GM21619 (cell line): Measurements from ENCODE around the gene NCAPD3.
"Not testable (repeated sequence)": the region's sequence is repeated elsewhere in the genome, so short reads cannot be mapped to it uniquely, and the experiment has no call there.

Experiments used
- ATAC-seq: cut with Tn5 transposase; IDR thresholded peaks from one replicate; pipeline ENCODE4 v1.9.1; 2021; ENCODE audit not compliant: unreplicated experiment

NCAPD3 gene

DNA sequence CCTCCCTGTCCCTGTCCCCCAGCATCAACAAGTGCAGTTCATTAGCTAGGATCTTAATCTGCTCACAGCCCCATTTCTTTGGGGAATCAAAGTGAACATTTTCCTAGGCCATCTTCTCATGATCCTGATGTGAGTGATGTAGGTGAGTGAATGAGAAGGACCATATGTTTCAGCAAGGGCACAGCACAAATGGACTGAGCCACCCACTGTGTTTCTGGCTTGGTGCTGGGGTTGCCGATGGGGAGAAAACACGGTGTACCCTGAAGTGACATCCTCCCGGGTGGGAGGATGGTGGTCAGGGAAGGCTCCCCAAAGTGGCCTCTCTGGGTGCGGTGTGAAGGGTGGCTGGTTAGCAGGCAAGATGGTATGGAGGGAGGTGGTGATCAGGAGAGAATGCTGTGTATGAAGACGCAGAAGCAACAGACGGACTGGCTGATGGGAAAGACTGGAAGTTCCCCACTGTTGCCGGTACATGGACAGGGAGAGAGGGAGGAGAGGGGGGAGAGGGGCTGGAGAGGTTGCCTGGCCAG is 82.7 kb downstream of the NCAPD3 start:
- ATAC-seq, result no peak

GRCh38 chr11:134139873-134140331 is 83.9 kb downstream of the NCAPD3 start:
- ATAC-seq, result peak; percentile 76

DNA sequence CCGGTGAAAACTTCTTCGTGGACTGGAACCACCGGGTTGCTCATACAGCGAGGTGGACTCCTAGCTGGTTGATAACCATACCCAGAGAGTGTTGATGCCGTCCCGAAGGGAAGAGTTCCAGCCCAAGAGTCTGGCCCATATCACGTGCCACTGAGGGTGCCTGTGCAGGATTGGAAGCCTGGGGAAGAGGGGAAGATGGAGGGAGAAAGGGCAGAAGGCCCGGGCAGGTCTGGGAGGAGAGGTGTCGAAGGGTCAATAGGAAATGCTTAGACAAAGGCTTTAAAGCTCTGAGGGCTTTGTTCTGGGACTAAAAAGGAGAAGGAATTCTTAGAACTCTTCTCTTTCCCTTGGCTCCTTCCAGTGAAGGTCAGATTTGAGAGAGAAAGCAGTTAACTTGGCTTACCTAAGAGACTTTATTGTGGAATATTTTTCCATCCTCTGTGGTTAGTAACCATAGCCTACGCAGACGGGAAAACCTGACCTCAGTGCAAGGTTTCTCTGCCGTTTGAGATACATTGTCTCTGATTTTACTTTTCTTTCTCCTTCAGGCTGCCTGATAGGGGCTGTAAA is 84.4 kb downstream of the NCAPD3 start:
- ATAC-seq, result no peak

DNA sequence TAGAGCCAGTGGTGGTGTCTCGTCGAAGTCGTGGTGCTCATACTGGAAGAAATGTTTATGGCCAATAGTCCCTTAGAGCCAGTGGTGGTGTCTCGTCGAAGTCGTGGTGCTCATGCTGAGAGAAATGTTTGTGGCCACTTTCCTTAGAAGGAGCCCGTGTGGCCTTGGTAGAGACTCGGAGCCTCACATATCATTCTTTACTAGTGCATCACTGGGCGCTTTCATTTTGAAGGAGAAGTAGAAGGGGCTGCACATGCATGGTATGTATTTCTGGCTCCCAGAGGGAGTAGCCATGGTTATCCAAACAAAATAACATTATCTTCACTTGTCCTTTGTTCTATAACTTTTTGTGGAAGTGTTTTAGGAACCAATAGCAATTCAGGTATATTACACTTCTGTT is 85.4 kb downstream of the NCAPD3 start:
- no peak for ATAC-seq

GRCh38 chr11:134134167-134134566 is 89.6 kb downstream of the NCAPD3 start:
- no peak for ATAC-seq

GRCh38 chr11:134132808-134133207 is 91.0 kb downstream of the NCAPD3 start:
- ATAC-seq, result no peak

- no peak for ATAC-seq
Observed at GRCh38 chr11:134131628-134132244, 92.0 kb downstream of the NCAPD3 start.

DNA sequence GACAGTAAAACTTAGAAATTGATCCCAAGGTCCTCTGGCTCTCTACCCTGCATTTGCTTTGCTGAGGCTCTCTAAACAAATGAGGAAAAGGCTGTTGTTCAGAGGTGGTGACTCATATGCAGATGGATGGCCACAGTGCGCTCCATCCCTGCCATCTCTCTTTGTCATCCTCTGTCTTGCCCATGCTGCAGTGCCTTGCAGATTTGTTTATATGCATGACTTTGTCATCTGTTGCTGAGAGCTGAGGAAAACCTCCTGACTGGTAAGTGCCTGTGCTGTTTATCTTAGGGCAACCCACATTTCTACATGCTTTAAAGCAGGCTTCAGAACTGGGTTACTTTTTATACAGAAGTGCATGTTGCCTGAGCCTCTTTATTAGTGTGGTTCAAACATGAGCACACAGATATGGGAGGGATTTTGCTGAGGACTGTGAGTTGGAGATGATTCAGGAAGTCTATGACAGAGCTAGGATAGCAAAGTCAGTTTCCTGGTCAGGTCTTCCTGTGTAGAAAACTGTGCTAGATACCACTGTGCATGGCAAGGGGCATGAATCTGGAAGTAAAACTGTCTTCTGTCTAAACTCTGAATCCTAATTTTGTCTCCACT is 97.4 kb downstream of the NCAPD3 start:
- ATAC-seq, result no peak

GRCh38 chr11:134125507-134125906 is 98.3 kb downstream of the NCAPD3 start:
- no peak for ATAC-seq

DNA sequence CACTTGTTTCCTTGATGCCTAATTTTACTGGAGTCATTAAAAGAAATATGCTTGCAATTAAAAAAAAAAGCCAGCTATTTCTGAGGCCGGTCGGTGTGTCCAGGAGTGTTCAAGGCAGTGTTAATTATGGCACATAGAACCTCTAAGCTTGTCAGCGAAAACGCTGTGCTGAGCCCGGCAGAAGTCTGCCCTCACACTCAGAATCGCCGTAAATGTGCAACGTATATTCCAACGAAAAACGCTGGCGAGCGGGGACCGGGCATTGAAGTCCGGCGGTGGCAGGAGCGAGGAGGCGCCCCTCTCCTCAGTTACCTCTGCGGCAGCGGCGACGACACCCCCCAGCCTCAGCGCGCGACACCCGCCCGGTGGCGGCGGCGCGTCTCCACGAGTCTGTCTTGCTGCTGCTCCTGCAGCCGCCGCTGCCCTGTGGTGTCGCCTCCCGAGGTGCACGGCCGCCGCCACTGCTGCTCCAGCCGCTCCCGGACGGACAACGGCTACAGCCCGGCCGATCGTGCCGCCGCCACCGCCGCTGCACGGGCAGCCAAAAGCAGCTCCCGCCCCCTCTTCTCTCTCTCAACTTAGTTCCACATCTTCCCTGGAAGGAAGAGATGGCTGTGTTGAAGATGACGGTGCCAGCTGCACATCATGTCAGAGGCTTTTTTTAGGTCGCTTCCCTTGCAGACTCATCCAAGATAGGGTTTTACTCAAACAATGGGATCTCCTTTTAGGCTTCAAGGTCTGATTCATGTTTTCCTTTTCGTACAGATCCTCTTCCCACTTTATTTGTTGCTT is 98.9 kb downstream of the NCAPD3 start:
- ATAC-seq, result no peak

GRCh38 chr11:134120921-134121526 is 102.7 kb downstream of the NCAPD3 start:
- ATAC-seq, result no peak

DNA sequence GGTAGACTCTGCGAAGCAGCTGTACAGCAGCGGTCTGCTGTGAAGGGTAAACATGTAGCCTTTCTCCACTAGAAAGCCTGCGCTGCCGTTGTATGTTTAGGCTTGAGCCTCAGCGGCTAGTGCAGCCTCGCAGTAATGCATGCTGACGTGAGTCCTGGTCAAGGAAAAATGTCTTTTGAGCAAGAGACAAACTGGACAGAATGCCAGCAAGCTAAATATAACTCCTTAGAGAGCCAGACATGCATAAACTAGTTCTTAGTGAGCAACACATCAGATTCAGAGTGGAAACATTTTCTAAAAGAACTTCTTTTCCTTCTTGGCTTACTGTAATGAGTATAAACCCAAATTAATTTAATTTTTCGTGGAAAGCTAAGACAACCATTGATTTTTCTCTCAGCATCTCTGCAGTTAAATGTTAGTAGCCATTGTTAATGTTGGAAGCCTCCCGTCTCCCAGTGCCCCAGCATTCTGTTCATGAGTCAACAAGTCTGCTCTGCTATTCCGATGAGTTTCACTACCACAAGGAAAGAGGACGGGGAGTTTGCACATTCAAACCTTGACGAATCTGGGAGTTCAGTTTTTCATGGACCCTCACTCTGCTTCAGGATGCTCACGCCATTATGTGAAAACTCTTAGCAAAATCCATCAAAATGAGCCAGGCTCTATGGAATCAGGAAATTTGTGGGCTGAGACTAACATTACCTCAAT is 103.5 kb downstream of the NCAPD3 start:
- ATAC-seq, result no peak

DNA sequence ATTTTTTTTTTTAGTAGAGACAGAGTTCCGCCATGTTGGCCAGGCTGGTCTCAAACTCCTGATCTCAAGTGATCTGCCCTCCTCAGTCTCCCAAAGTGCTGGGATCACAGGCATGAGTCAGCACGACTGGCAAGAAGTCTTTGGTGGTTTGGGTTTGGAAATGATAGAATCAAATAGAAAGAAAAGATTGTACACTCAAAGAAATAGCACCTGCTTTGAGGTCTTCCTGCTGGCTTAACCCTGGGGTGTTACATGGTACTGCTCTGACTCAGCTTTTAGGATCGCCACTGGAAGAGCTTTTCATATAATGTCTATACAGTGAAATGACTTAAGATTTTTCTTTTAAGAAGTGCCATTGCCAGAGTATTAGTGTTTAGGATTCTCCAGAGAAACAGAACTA is 104.7 kb downstream of the NCAPD3 start:
- ATAC-seq, result no peak

DNA sequence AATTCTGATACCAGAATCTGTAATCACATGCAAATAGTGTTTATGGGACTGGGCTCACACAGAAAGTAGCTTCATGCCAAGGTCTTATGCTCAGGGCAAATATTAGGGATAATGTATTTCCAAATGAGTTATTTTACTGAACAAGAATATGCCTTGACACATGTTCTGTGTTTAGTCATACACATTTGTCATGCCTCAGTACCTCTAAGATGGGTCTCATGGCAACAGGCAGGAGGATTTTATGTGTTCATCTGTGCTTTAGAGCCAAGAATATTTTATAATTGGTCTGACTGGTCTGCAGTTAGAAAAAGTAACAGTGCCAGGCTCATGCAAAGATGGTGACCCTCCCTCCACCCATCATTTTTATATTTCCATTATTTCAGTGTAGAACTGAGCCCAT is 105.8 kb downstream of the NCAPD3 start:
- no peak for ATAC-seq

DNA sequence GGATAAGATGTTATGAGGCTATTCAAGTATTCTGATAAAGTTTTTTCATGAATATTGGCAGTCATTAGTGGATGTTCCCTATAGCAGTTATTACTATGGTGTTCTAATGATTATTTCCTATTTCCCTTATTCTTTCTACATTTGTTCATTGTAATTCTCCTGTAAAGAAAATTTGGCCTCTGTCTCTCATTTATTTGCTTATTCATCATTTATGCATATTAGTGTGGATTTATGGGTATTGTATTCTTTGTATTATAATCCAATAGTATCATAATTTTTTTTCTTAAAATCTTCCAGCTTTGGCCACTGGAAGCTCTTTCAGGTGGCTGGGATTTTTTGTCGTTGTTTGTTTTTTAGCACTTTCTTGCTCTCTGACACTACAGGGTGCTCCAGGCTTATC is 107.6 kb downstream of the NCAPD3 start:
- no peak for ATAC-seq

- ATAC-seq, result not testable (repeated sequence)
Observed at GRCh38 chr11:134113787-134114186, 110.0 kb downstream of the NCAPD3 start.

DNA sequence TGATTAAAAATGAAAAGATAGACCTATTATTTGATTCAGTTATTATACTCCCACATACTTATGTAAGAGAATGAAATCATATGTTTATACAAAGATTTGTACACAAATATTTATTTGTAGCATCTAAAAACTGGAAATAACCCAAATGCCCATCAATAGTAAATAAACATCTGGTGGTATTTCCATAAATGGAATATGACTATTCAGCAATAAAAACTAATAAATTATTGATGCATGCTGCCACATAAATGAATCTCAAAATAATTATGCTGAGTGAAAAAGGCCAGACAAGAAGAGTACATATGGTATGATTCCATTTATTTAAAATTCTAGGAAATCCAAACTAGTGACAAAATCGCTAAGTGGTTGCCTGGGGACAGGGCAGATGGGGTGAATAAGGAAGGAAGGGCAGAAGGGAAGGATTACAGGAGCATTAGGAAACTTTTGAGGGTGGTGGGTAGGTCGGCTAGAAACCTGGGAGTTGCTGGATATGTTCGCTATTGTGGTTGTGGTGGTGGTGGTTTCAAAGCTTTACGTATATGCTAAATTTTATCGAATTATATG is 113.4 kb downstream of the NCAPD3 start:
- no peak for ATAC-seq
